B cell (primary cell): ENCODE measurements around the gene TSHR. TPM values are rescaled to one million over a fixed set of nuclear protein-coding genes. Genes with fewer than 3 reads are reported as not detected.

ENCODE experiments used
- ATAC-seq: fragments of 200-7000 bp; cut with Tn5 transposase; one replicate; pipeline ENCODE4 v1.10.0; 2021; ENCODE audit warnings: low read depth, mild to moderate bottlenecking, moderate number of reproducible peaks, moderate library complexity
- CTCF ChIA-PET: fragments of 350-600 bp; sonication (Branson Sonifier 250); formaldehyde crosslinking; loops from one replicate; lab custom pipeline; 2021; ENCODE audit warnings: antibody characterized with exemption, inconsistent platforms; lab: Charles Lee
- POLR2A ChIA-PET: fragments of 350-600 bp; sonication (Branson Sonifier 250); formaldehyde crosslinking; loops from one replicate; lab custom pipeline; 2021; ENCODE audit warnings: antibody characterized with exemption; lab: Charles Lee
- DNase-seq: peaks from one replicate; pipeline ENCODE4 v3.0.0; 2013
- H2AFZ ChIP-seq: 2 replicates; pipeline ENCODE4 v1.6.1; 2012; ENCODE audit warnings: mild to moderate bottlenecking, low read depth, low read length; ENCODE audit not compliant: insufficient read depth, poor library complexity, severe bottlenecking
- H3K27ac ChIP-seq, 2 donors: 1 replicate in 1 of 2; 2 replicates in 1 of 2; pipeline ENCODE4 v1.5.1; 2012 to 2013; ENCODE audit warnings: low read length in 2 of 2, mild to moderate bottlenecking in 2 of 2, moderate library complexity in 1 of 2
- H3K27me3 ChIP-seq, 4 experiments: fragments of 200-600 bp in 1 of 4; sonication (generic) in 1 of 4; replicated peaks in 1 of 4; 1 replicate in 2 of 4; 2 replicates in 2 of 4; pipeline versions ENCODE4 v1.6.1 to v1.7.0; 2013 to 2016; ENCODE audit warnings: low read length in 3 of 4, mild to moderate bottlenecking in 2 of 4, mixed read lengths in 1 of 4, moderate library complexity in 1 of 4; ENCODE audit not compliant: insufficient read depth in 4 of 4, control insufficient read depth in 3 of 4; ENCODE audit errors: control extremely low read depth in 1 of 4
- H3K36me3 ChIP-seq, 2 experiments: replicated peaks in 1 of 2; 1 replicate in 1 of 2; 2 replicates in 1 of 2; pipeline versions ENCODE4 v1.6.1 to v1.7.1; 2013; ENCODE audit warnings: low read length in 1 of 2; ENCODE audit not compliant: insufficient read depth in 2 of 2, control insufficient read depth in 1 of 2; ENCODE audit errors: control extremely low read depth in 1 of 2, extremely low read depth in 1 of 2
- H3K4me1 ChIP-seq, 2 donors: fragments of 200-600 bp in 1 of 2; sonication (generic) in 1 of 2; 1 replicate in 1 of 2; 2 replicates in 1 of 2; pipeline versions ENCODE4 v1.5.1 to v1.6.1; 2013 to 2017; ENCODE audit warnings: low read length in 2 of 2; ENCODE audit not compliant: control insufficient read depth in 2 of 2, insufficient read depth in 2 of 2
- H3K4me2 ChIP-seq: replicated peaks from 2 replicates; pipeline ENCODE3; 2012; ENCODE audit warnings: mild to moderate bottlenecking, low read depth, low read length; ENCODE audit not compliant: poor library complexity, severe bottlenecking
- H3K4me3 ChIP-seq, 5 experiments: fragments of 200-600 bp in 1 of 5; sonication (generic) in 1 of 5; 1 replicate in 3 of 5; 2 replicates in 2 of 5; pipeline versions ENCODE4 v1.5.1 to v1.7.0; 2011 to 2016; ENCODE audit warnings: low read length in 4 of 5, mild to moderate bottlenecking in 4 of 5, low read depth in 2 of 5, control low read depth in 1 of 5, moderate library complexity in 1 of 5; ENCODE audit not compliant: insufficient read depth in 1 of 5; ENCODE audit errors: control extremely low read depth in 1 of 5, extremely low read depth in 1 of 5
- H3K79me2 ChIP-seq: fragments of 200-600 bp; sonication (generic); one replicate; pipeline ENCODE4 v1.6.0; 2016; ENCODE audit warnings: low read length; ENCODE audit not compliant: control insufficient read depth, insufficient read depth
- H3K9ac ChIP-seq: fragments of 200-600 bp; sonication (generic); 2 replicates; pipeline ENCODE4 v1.6.1; 2017; ENCODE audit warnings: mild to moderate bottlenecking, low read length, moderate library complexity
- H3K9me3 ChIP-seq, 3 donors: one replicate each; pipeline versions ENCODE4 v1.6.1 to v1.7.1; 2013; ENCODE audit warnings: low read length in 2 of 3; ENCODE audit not compliant: control insufficient read depth in 2 of 3, insufficient read depth in 1 of 3; ENCODE audit errors: control extremely low read depth in 1 of 3
- H4K20me1 ChIP-seq: 2 replicates; pipeline ENCODE4 v1.6.0; 2012; ENCODE audit warnings: mild to moderate bottlenecking, low read length; ENCODE audit not compliant: insufficient read depth, control insufficient read depth, poor library complexity, severe bottlenecking
- H3K27ac Mint-ChIP-seq: one replicate; pipeline ENCODE4 v1.8.0; 2021; ENCODE audit warnings: mixed read lengths
- H3K27me3 Mint-ChIP-seq: one replicate; pipeline ENCODE4 v1.8.0; 2021; ENCODE audit warnings: mixed read lengths
- H3K4me1 Mint-ChIP-seq: one replicate; pipeline ENCODE4 v1.8.0; 2021; ENCODE audit warnings: mixed read lengths
- H3K4me3 Mint-ChIP-seq: one replicate; pipeline ENCODE4 v1.8.0; 2021; ENCODE audit warnings: mixed read lengths
- H3K9me3 Mint-ChIP-seq: one replicate; pipeline ENCODE4 v1.8.0; 2022; ENCODE audit warnings: mixed read lengths; ENCODE audit not compliant: insufficient read depth
- CTCF ChIP-seq: fragments of 200-600 bp; IDR thresholded peaks from one replicate; pipeline ENCODE4 v1.8.0; 2022; ENCODE audit warnings: antibody characterized with exemption, mild to moderate bottlenecking
- EZH2 ChIP-seq: IDR thresholded peaks from 2 replicates; pipeline ENCODE4 v1.6.1; 2012; ENCODE audit warnings: borderline replicate concordance, low read depth, mild to moderate bottlenecking, moderate library complexity, low read length; ENCODE audit not compliant: insufficient read depth, poor library complexity, severe bottlenecking
- WGBS: methylation state at CpG from one replicate; pipeline ENCODE4 v1.1.5; 2013; ENCODE audit warnings: missing lambda C conversion rate; ENCODE audit not compliant: insufficient coverage; 5-methylcytosine and 5-hydroxymethylcytosine counted together
- intact Hi-C: fragments of 100-400 bp; cut with micrococcal nuclease; formaldehyde crosslinking; loops from one replicate; pipeline ENCODE4 v1.10.0; 2022
- polyA plus RNA-seq: library from polyadenylated mRNA; depleted of rRNA; stranded (reverse); fragments of >200 nt; gene quantifications from 2 replicates; pipeline ENCODE4 v1.2.3, GENCODE V29; 2012
- total RNA-seq, 2 donors: library from RNA; stranded (reverse); fragments of 120-200 nt in 1 of 2; gene quantifications; 1 replicate in 1 of 2; 2 replicates in 1 of 2; pipeline versions ENCODE4 v1.2.3 to v1.2.4, GENCODE V29; 2013 to 2022

TSHR gene
- total and polyA plus RNA-seq, 2 donors (not counting 1 experiment from before 2014, with no cell fraction given) = 0.15 to 0.37 TPM

DNA sequence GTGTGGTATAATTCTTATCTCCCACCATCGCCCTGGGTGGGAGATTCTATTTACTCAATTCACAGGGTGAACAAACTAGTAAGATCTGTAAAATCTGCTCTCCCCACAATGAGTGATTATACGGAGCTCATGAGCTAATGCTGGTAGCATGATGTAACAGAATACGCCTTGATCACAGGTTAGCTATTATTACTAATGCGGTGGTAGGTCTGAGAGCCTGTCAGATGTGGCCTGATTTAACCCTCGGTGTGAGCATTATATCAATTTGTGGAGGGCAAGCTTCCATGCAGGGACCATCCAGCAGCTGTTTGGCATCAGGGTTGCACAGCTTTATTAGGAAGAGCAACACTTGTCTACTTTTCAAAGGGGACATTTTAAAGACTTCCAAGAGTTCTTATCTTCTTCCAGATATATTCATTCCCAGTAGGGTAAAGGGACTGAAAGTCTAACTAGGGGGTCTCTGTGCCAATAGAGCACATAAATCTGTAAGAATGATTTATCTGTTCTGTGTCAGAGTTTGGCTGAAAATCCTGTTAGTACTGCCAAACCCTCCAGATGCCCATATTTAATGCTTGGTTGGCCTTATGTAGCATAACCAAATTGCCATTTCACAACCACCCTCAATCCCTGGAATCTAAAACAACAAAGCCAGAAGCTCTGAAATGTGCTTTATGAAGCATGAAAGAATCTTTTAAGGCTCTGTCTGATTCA, 18.7 kb downstream of the TSHR start:
- Histone ChIP-seq H2AFZ (no peak overlapping the region), H3K9ac (no peak overlapping the region), H3K36me3 (no peaks in the 10 kb centered on the region), H3K9me3 (no peaks in the 10 kb centered on the region), H3K79me2 (no peaks in the 10 kb centered on the region), H3K4me2 (no peak overlapping the region), H3K27ac (no peak overlapping the region), H3K4me3 (no peak overlapping the region), H4K20me1 (no peaks in the 10 kb centered on the region), H3K4me1 (no peaks in the 10 kb centered on the region), H3K27me3 (no peaks in the 10 kb centered on the region)
- Mint-ChIP-seq H3K9me3 (no peaks in the 10 kb centered on the region), H3K4me1 (no peaks in the 10 kb centered on the region), H3K4me3 (no peak overlapping the region), H3K27me3 (peaks cover 17% of the 10 kb centered on the region), H3K27ac (no peak overlapping the region)
- ATAC-seq (no peak), DNase-seq (no peak)
- intact Hi-C loops = no loop called here
- WGBS = 88% methylated on average over 3 of the region's 5 CpGs
- CTCF ChIA-PET = interaction anchor here (1.5 to 9.6 kb wide), 2 partner anchors 13 to 20 kb away, joined by 3 to 87 read pairs; no protein-coding TSS in a partner anchor
- POLR2A ChIA-PET = no interaction called here
- TF ChIP-seq EZH2 = no peak
- TF ChIP-seq CTCF = no peak

- Histone ChIP-seq H4K20me1 (no peaks in the 10 kb centered on the region), H3K79me2 (no peaks in the 10 kb centered on the region), H3K27ac (no peak overlapping the region), H2AFZ (no peak overlapping the region), H3K36me3 (no peaks in the 10 kb centered on the region), H3K9ac (no peak overlapping the region), H3K4me2 (no peak overlapping the region), H3K4me3 (no peak overlapping the region), H3K4me1 (no peaks in the 10 kb centered on the region), H3K9me3 (no peaks in the 10 kb centered on the region), H3K27me3 (no peaks in the 10 kb centered on the region)
- ChIA-PET POLR2A (no interaction called here), CTCF (interaction anchor here (9.6 kb wide), 1 partner anchor 12 kb away, joined by 87 read pairs; no protein-coding TSS in a partner anchor)
- DNase-seq (no peak), ATAC-seq (no peak)
- Mint-ChIP-seq H3K27ac (no peak overlapping the region), H3K4me1 (no peaks in the 10 kb centered on the region), H3K27me3 (peaks cover 16% of the 10 kb centered on the region), H3K9me3 (no peaks in the 10 kb centered on the region), H3K4me3 (no peak overlapping the region)
- intact Hi-C loops = no loop called here
- whole genome bisulfite sequencing = no CpG with 5 or more reads among the region's 2 CpGs
- TF ChIP-seq EZH2 (no peak), CTCF (no peak)
Observed at GRCh38 chr14:80974679-80975078, 19.3 kb downstream of the TSHR start.
